ENCODE measurements around the gene RASA1.

- TF ChIP-seq ATF2 (CRISPR knock-in tag; IDR thresholded peaks at IDR 0.05): no peak
- TF ChIP-seq CTCF (IDR thresholded peaks at IDR 0.05 in 2 of 3, conservative IDR thresholded peaks at IDR 0.05 in 1 of 3; ENCODE audit: insufficient read depth in 2 of 3, low read depth in 1 of 3, low read length in 3 of 3): no peak
Measured at GRCh38 chr5:87268970-87269377, 1.3 kb downstream of the RASA1 start.

Data from K562 (cell line).